ENCODE measurements around the gene ORAI1. TPM values are rescaled to one million over a fixed set of nuclear protein-coding genes. Genes with fewer than 3 reads are reported as not detected.

Gene ORAI1
- total RNA-seq, 1 experiment from 2014 or later, result 31.8 TPM

DNA sequence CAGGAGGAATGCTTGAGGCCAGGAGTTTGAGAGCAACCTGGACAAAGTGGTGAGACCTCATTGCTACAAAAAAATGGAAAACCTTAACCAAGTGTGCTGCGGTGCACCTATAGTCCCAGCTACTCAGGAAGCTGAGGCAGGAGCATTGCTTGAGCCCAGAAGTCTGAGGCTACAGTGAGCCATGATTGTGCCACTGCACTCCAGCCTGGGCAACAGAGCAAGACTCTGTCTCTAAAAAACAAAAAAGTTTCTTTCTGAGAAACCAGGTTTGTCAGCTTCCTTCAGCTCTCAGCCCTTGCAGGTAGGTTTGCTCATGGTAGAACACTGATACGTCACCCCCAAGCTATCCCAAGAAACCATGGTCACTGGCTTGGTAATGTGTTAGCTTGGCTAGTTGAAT is 63.1 kb downstream of the ORAI1 start:
- DNase-seq (ENCODE audit: low read depth), result no peak

Small RNAs within 50 kb of the gene (small RNA-seq; reads per million reads assigned to genes)
- gene RNU6-1004P, result not detected

Other genes starting within 250 kb of the ORAI1 start
- gene RNF34, start 226.4 kb upstream of the ORAI1 start, total RNA-seq (2014; rRNA removed; shearing (Covaris generic)), result 143 and 192 TPM in 2 replicates
- gene KDM2B, start 45.5 kb upstream of the ORAI1 start, total RNA-seq (2014; rRNA removed; shearing (Covaris generic)), result 18.2 and 39.2 TPM in 2 replicates
- gene MORN3, start 43.1 kb downstream of the ORAI1 start, total RNA-seq (2014; rRNA removed; shearing (Covaris generic)), result 0.08 and 0.33 TPM in 2 replicates
- 9.6 and 12.0 TPM in 2 replicates for gene TMEM120B, start 86.2 kb downstream of the ORAI1 start, total RNA-seq (2014; rRNA removed; shearing (Covaris generic))
- gene RHOF, start 167.2 kb downstream of the ORAI1 start, total RNA-seq (2014; rRNA removed; shearing (Covaris generic)), result 31.4 and 39.9 TPM in 2 replicates
- 2.8 and 5.0 TPM in 2 replicates for gene SETD1B, start 177.5 kb downstream of the ORAI1 start, total RNA-seq (2014; rRNA removed; shearing (Covaris generic))
- 0.47 TPM in 1 of 2 replicates, not detected in the other for gene HPD, start 232.3 kb downstream of the ORAI1 start, total RNA-seq (2014; rRNA removed; shearing (Covaris generic))

Data from HT1080 (cell line).